A549 (cell line): ENCODE data around the gene SIRT1.

Experiments
- EP300 ChIP-seq, 2 experiments: fragments of >200 bp; sonication (Bioruptor Twin); formaldehyde crosslinking; IDR thresholded peaks; 2 replicates in 1 of 2; 3 replicates in 1 of 2; pipeline ENCODE4 v1.6.1; 2016 to 2017
- MAZ ChIP-seq: fragments of 150-350 bp; IDR thresholded peaks from 2 replicates; pipeline ENCODE4 v1.6.1; 2014; ENCODE audit warnings: antibody characterized with exemption, low read depth, low read length, borderline replicate concordance
- POLR2A ChIP-seq: IDR thresholded peaks from 2 replicates; pipeline ENCODE4 v1.6.1; 2012; ENCODE audit warnings: mild to moderate bottlenecking, low read length
- RAD21 ChIP-seq, 2 experiments: fragments of >200 bp in 1 of 2; sonication (Bioruptor Twin) in 1 of 2; formaldehyde crosslinking in 1 of 2; IDR thresholded peaks in 1 of 2; conservative IDR thresholded peaks in 1 of 2; 2 replicates in 1 of 2; 3 replicates in 1 of 2; pipeline ENCODE4 v1.6.1; 2012 to 2018; ENCODE audit warnings: inconsistent platforms in 1 of 2
- ZSCAN20 ChIP-seq: fragments of 250-450 bp; sonication (Bioruptor Pico); IDR thresholded peaks from 2 replicates; pipeline ENCODE4 v1.8.0; 2022; ENCODE audit warnings: mild to moderate bottlenecking, moderate library complexity
- TF ChIP-seq, protein P1 (sequence below): fragments of >200 bp; sonication (Bioruptor Twin); formaldehyde crosslinking; IDR thresholded peaks from 3 replicates; pipeline ENCODE4 v1.5.1; 2016
- TF ChIP-seq, protein P2 (sequence below): fragments of 450-650 bp; IDR thresholded peaks from 2 replicates; pipeline ENCODE4 v1.6.1; 2014; ENCODE audit warnings: antibody characterized with exemption
- TF ChIP-seq, protein P3 (sequence below): IDR thresholded peaks from 2 replicates; pipeline ENCODE4 v1.6.1; 2012

DNA sequence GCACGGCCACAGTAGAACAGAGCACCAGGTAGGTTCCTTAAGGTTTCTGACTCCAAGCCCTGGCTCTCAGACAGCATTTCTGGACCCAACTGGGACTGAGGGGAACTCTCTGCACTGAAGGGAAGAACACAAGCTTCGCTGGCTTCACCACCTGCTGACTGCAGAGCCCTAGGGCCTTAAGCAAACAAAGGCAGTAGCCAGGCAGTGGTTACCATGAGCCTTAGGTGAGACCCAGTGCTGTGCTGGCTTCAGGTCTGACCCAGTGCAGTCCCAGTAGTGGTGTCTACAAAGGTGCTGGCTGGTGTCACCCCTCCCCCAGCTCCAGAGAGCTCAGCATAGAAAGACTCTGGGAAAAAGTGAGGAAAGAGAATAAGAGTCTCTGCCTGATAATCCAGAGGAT is 59.5 kb downstream of the SIRT1 start:
- TF ChIP-seq, protein P1, sequence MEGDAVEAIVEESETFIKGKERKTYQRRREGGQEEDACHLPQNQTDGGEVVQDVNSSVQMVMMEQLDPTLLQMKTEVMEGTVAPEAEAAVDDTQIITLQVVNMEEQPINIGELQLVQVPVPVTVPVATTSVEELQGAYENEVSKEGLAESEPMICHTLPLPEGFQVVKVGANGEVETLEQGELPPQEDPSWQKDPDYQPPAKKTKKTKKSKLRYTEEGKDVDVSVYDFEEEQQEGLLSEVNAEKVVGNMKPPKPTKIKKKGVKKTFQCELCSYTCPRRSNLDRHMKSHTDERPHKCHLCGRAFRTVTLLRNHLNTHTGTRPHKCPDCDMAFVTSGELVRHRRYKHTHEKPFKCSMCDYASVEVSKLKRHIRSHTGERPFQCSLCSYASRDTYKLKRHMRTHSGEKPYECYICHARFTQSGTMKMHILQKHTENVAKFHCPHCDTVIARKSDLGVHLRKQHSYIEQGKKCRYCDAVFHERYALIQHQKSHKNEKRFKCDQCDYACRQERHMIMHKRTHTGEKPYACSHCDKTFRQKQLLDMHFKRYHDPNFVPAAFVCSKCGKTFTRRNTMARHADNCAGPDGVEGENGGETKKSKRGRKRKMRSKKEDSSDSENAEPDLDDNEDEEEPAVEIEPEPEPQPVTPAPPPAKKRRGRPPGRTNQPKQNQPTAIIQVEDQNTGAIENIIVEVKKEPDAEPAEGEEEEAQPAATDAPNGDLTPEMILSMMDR = no peak
- TF ChIP-seq, protein P2, sequence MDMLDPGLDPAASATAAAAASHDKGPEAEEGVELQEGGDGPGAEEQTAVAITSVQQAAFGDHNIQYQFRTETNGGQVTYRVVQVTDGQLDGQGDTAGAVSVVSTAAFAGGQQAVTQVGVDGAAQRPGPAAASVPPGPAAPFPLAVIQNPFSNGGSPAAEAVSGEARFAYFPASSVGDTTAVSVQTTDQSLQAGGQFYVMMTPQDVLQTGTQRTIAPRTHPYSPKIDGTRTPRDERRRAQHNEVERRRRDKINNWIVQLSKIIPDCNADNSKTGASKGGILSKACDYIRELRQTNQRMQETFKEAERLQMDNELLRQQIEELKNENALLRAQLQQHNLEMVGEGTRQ = no peak
- TF ChIP-seq EP300 (IDR thresholded peaks at IDR 0.05) (no peak), POLR2A (no peak), RAD21 (conservative IDR thresholded peaks at IDR 0.05 in 1 of 2, IDR thresholded peaks at IDR 0.05 in 1 of 2) (no peak), MAZ (no peak), ZSCAN20 (CRISPR knock-in tag) (no peak)
- TF ChIP-seq, protein P3, sequence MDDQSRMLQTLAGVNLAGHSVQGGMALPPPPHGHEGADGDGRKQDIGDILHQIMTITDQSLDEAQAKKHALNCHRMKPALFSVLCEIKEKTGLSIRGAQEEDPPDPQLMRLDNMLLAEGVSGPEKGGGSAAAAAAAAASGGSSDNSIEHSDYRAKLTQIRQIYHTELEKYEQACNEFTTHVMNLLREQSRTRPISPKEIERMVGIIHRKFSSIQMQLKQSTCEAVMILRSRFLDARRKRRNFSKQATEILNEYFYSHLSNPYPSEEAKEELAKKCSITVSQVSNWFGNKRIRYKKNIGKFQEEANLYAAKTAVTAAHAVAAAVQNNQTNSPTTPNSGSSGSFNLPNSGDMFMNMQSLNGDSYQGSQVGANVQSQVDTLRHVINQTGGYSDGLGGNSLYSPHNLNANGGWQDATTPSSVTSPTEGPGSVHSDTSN = no peak
